ENCODE measurements around the gene GSTO2.

GSTO2 gene

GRCh38 chr10:104337521-104337984 is 68.6 kb downstream of the GSTO2 start:
- Histone ChIP-seq H3K9me3 (ENCODE audit: control insufficient read depth in 1 of 2, low read length in 2 of 2) (no peaks in the 10 kb centered on the region), H3K27me3 (ENCODE audit: control insufficient read depth in 1 of 2, insufficient read depth in 2 of 2, low read length in 2 of 2) (no peaks in the 10 kb centered on the region), H3K4me3 (ENCODE audit: low read depth in 1 of 2, low read length in 2 of 2) (peak overlapping the region; percentile 83 to 95), H3K9ac (ENCODE audit: low read depth in 1 of 2, low read length in 2 of 2) (peak overlapping the region; percentile 73 to 79), H3K27ac (ENCODE audit: low read depth, low read length) (peak overlapping the region; percentile 84), H3K4me1 (ENCODE audit: control insufficient read depth in 1 of 2, insufficient read depth in 2 of 2, low read length in 2 of 2) (peaks cover 23 to 43% of the 10 kb centered on the region in 2 donors), H3K36me3 (ENCODE audit: control insufficient read depth in 1 of 2, insufficient read depth in 2 of 2, low read length in 2 of 2) (no peaks in the 10 kb centered on the region)

- Histone ChIP-seq H3K9me3 (ENCODE audit: control insufficient read depth in 1 of 2, low read length in 2 of 2) (no peaks in the 10 kb centered on the region), H3K36me3 (ENCODE audit: control insufficient read depth in 1 of 2, insufficient read depth in 2 of 2, low read length in 2 of 2) (no peaks in the 10 kb centered on the region), H3K9ac (ENCODE audit: low read depth in 1 of 2, low read length in 2 of 2) (peak within 1 kb of the TSS; percentile 73 to 79), H3K4me3 (ENCODE audit: low read depth in 1 of 2, low read length in 2 of 2) (peak within 1 kb of the TSS; percentile 83 to 95), H3K27me3 (ENCODE audit: control insufficient read depth in 1 of 2, insufficient read depth in 2 of 2, low read length in 2 of 2) (no peaks in the 10 kb centered on the region), H3K4me1 (ENCODE audit: control insufficient read depth in 1 of 2, insufficient read depth in 2 of 2, low read length in 2 of 2) (peaks cover 23 to 42% of the 10 kb centered on the region in 2 donors), H3K27ac (ENCODE audit: low read depth, low read length) (peak within 1 kb of the TSS; percentile 84)
Observed at GRCh38 chr10:104337985-104338735, 69.2 kb downstream of the GSTO2 start, which contains the start of gene ITPRIP. ITPRIP (minus strand) TSS chr10:104338465; CDS start chr10:104316051, 22,414 bp downstream.

- H3K9ac ChIP-seq (ENCODE audit: low read depth in 1 of 2, low read length in 2 of 2): peak overlapping the region; percentile 73 to 79
- H3K4me3 ChIP-seq (ENCODE audit: low read depth in 1 of 2, low read length in 2 of 2): peak overlapping the region; percentile 83 to 95
- peak overlapping the region; percentile 80 for H3K27ac ChIP-seq (ENCODE audit: low read depth, low read length)
- no peaks in the 10 kb centered on the region for H3K36me3 ChIP-seq (ENCODE audit: control insufficient read depth in 1 of 2, insufficient read depth in 2 of 2, low read length in 2 of 2)
- H3K27me3 ChIP-seq (ENCODE audit: control insufficient read depth in 1 of 2, insufficient read depth in 2 of 2, low read length in 2 of 2): no peaks in the 10 kb centered on the region
- no peaks in the 10 kb centered on the region for H3K9me3 ChIP-seq (ENCODE audit: control insufficient read depth in 1 of 2, low read length in 2 of 2)
- peaks cover 20 to 34% of the 10 kb centered on the region in 2 donors for H3K4me1 ChIP-seq (ENCODE audit: control insufficient read depth in 1 of 2, insufficient read depth in 2 of 2, low read length in 2 of 2)
Observed at GRCh38 chr10:104339469-104340110, 70.6 kb downstream of the GSTO2 start.

- H3K4me1 ChIP-seq (ENCODE audit: control insufficient read depth in 1 of 2, insufficient read depth in 2 of 2, low read length in 2 of 2): peaks cover 18 to 34% of the 10 kb centered on the region in 2 donors
- H3K36me3 ChIP-seq (ENCODE audit: control insufficient read depth in 1 of 2, insufficient read depth in 2 of 2, low read length in 2 of 2): no peaks in the 10 kb centered on the region
- H3K27me3 ChIP-seq (ENCODE audit: control insufficient read depth in 1 of 2, insufficient read depth in 2 of 2, low read length in 2 of 2): no peaks in the 10 kb centered on the region
- H3K4me3 ChIP-seq (ENCODE audit: low read depth in 1 of 2, low read length in 2 of 2): peak overlapping the region in 1 of 2 donors; percentile 95
- H3K9ac ChIP-seq (ENCODE audit: low read depth in 1 of 2, low read length in 2 of 2): no peak overlapping the region
- no peak overlapping the region for H3K27ac ChIP-seq (ENCODE audit: low read depth, low read length)
- no peaks in the 10 kb centered on the region for H3K9me3 ChIP-seq (ENCODE audit: control insufficient read depth in 1 of 2, low read length in 2 of 2)
Observed at GRCh38 chr10:104340111-104340526, 71.1 kb downstream of the GSTO2 start.

- no peaks in the 10 kb centered on the region for H3K27me3 ChIP-seq (ENCODE audit: control insufficient read depth in 1 of 2, insufficient read depth in 2 of 2, low read length in 2 of 2)
- H3K27ac ChIP-seq (ENCODE audit: low read depth, low read length): no peak overlapping the region
- H3K4me3 ChIP-seq (ENCODE audit: low read depth in 1 of 2, low read length in 2 of 2): no peak overlapping the region
Observed at GRCh38 chr10:104340641-104341040, 71.7 kb downstream of the GSTO2 start.

GRCh38 chr10:104342941-104343411 is 74.0 kb downstream of the GSTO2 start:
- no peak overlapping the region for H3K27ac ChIP-seq (ENCODE audit: low read depth, low read length)
- peaks cover 7 to 18% of the 10 kb centered on the region in 2 donors for H3K4me1 ChIP-seq (ENCODE audit: control insufficient read depth in 1 of 2, insufficient read depth in 2 of 2, low read length in 2 of 2)
- H3K4me3 ChIP-seq (ENCODE audit: low read depth in 1 of 2, low read length in 2 of 2): no peak overlapping the region
- H3K9ac ChIP-seq (ENCODE audit: low read depth in 1 of 2, low read length in 2 of 2): no peak overlapping the region
- no peaks in the 10 kb centered on the region for H3K36me3 ChIP-seq (ENCODE audit: control insufficient read depth in 1 of 2, insufficient read depth in 2 of 2, low read length in 2 of 2)
- H3K27me3 ChIP-seq (ENCODE audit: control insufficient read depth in 1 of 2, insufficient read depth in 2 of 2, low read length in 2 of 2): no peaks in the 10 kb centered on the region
- no peaks in the 10 kb centered on the region for H3K9me3 ChIP-seq (ENCODE audit: control insufficient read depth in 1 of 2, low read length in 2 of 2)

More at GRCh38 chr10:104340641-104341040, 71.7 kb downstream of the GSTO2 start:
- Histone ChIP-seq H3K9me3 (ENCODE audit: control insufficient read depth in 1 of 2, low read length in 2 of 2) (no peaks in the 10 kb centered on the region), H3K9ac (ENCODE audit: low read depth in 1 of 2, low read length in 2 of 2) (no peak overlapping the region), H3K4me1 (ENCODE audit: control insufficient read depth in 1 of 2, insufficient read depth in 2 of 2, low read length in 2 of 2) (peaks cover 14 to 34% of the 10 kb centered on the region in 2 donors), H3K36me3 (ENCODE audit: control insufficient read depth in 1 of 2, insufficient read depth in 2 of 2, low read length in 2 of 2) (no peaks in the 10 kb centered on the region)

- Histone ChIP-seq H3K9me3 (ENCODE audit: control insufficient read depth in 1 of 2, low read length in 2 of 2) (no peaks in the 10 kb centered on the region), H3K4me1 (ENCODE audit: control insufficient read depth in 1 of 2, insufficient read depth in 2 of 2, low read length in 2 of 2) (peaks cover 7 to 16% of the 10 kb centered on the region in 2 donors), H3K9ac (ENCODE audit: low read depth in 1 of 2, low read length in 2 of 2) (no peak overlapping the region), H3K27me3 (ENCODE audit: control insufficient read depth in 1 of 2, insufficient read depth in 2 of 2, low read length in 2 of 2) (no peaks in the 10 kb centered on the region), H3K27ac (ENCODE audit: low read depth, low read length) (no peak overlapping the region), H3K4me3 (ENCODE audit: low read depth in 1 of 2, low read length in 2 of 2) (no peak overlapping the region), H3K36me3 (ENCODE audit: control insufficient read depth in 1 of 2, insufficient read depth in 2 of 2, low read length in 2 of 2) (no peaks in the 10 kb centered on the region)
Observed at GRCh38 chr10:104344219-104344618, 75.2 kb downstream of the GSTO2 start.

- H3K9ac ChIP-seq (ENCODE audit: low read depth in 1 of 2, low read length in 2 of 2): no peak overlapping the region
- no peaks in the 10 kb centered on the region for H3K27me3 ChIP-seq (ENCODE audit: control insufficient read depth in 1 of 2, insufficient read depth in 2 of 2, low read length in 2 of 2)
- no peak overlapping the region for H3K4me3 ChIP-seq (ENCODE audit: low read depth in 1 of 2, low read length in 2 of 2)
- peaks cover 2 to 15% of the 10 kb centered on the region in 2 donors for H3K4me1 ChIP-seq (ENCODE audit: control insufficient read depth in 1 of 2, insufficient read depth in 2 of 2, low read length in 2 of 2)
- H3K9me3 ChIP-seq (ENCODE audit: control insufficient read depth in 1 of 2, low read length in 2 of 2): no peaks in the 10 kb centered on the region
- no peak overlapping the region for H3K27ac ChIP-seq (ENCODE audit: low read depth, low read length)
- no peaks in the 10 kb centered on the region for H3K36me3 ChIP-seq (ENCODE audit: control insufficient read depth in 1 of 2, insufficient read depth in 2 of 2, low read length in 2 of 2)
Observed at GRCh38 chr10:104345515-104345914, 76.5 kb downstream of the GSTO2 start.

GRCh38 chr10:104345941-104346340 is 77.0 kb downstream of the GSTO2 start:
- H3K27me3 ChIP-seq (ENCODE audit: control insufficient read depth in 1 of 2, insufficient read depth in 2 of 2, low read length in 2 of 2): no peaks in the 10 kb centered on the region
- H3K9ac ChIP-seq (ENCODE audit: low read depth in 1 of 2, low read length in 2 of 2): no peak overlapping the region
- no peak overlapping the region for H3K27ac ChIP-seq (ENCODE audit: low read depth, low read length)
- peaks cover 0 to 13% of the 10 kb centered on the region in 2 donors for H3K4me1 ChIP-seq (ENCODE audit: control insufficient read depth in 1 of 2, insufficient read depth in 2 of 2, low read length in 2 of 2)
- no peaks in the 10 kb centered on the region for H3K9me3 ChIP-seq (ENCODE audit: control insufficient read depth in 1 of 2, low read length in 2 of 2)
- no peaks in the 10 kb centered on the region for H3K36me3 ChIP-seq (ENCODE audit: control insufficient read depth in 1 of 2, insufficient read depth in 2 of 2, low read length in 2 of 2)
- H3K4me3 ChIP-seq (ENCODE audit: low read depth in 1 of 2, low read length in 2 of 2): no peak overlapping the region

Data from duodenal mucosa (tissue), 2 donors.